ENCODE measurements around the gene SYNJ1. TPM values are rescaled to one million over a fixed set of nuclear protein-coding genes. Genes with fewer than 3 reads are reported as not detected.
"Not testable (repeated sequence)": the region's sequence is repeated elsewhere in the genome, so short reads cannot be mapped to it uniquely, and the experiment has no call there.

Gene SYNJ1
- total RNA-seq, 1 donor from 2014 or later: 22.1 TPM

- H3K27me3 ChIP-seq: no peaks in the 10 kb centered on the region
- ATAC-seq: no peak
- no peak for TF ChIP-seq CTCF (IDR thresholded peaks at IDR 0.05)
- DNase-seq: no peak
- H3K4me1 ChIP-seq: peaks cover 5% of the 10 kb centered on the region
- no peak overlapping the region for H3K4me3 ChIP-seq
- H3K36me3 ChIP-seq: peaks cover 17% of the 10 kb centered on the region
- intact Hi-C loops (cut with DNase I): no loop called here
- no peaks in the 10 kb centered on the region for H3K9me3 ChIP-seq
- H3K27ac ChIP-seq: no peak overlapping the region
These were observed 25.1 kb downstream of the SYNJ1 start for GRCh38 chr21:32702702-32703101.

- H3K4me1 ChIP-seq: peaks cover 5% of the 10 kb centered on the region
- no peak overlapping the region for H3K27ac ChIP-seq
- H3K27me3 ChIP-seq: no peaks in the 10 kb centered on the region
- DNase-seq: no peak
- peaks cover 17% of the 10 kb centered on the region for H3K36me3 ChIP-seq
- H3K4me3 ChIP-seq: no peak overlapping the region
- TF ChIP-seq CTCF (IDR thresholded peaks at IDR 0.05): no peak
- ATAC-seq: no peak
- no peaks in the 10 kb centered on the region for H3K9me3 ChIP-seq
- intact Hi-C loops (cut with DNase I): no loop called here
These were observed 28.7 kb downstream of the SYNJ1 start for GRCh38 chr21:32698971-32699693.

GRCh38 chr21:32698286-32698685 is 29.5 kb downstream of the SYNJ1 start:
- peaks cover 25% of the 10 kb centered on the region for H3K36me3 ChIP-seq
- ATAC-seq: no peak
- no peaks in the 10 kb centered on the region for H3K9me3 ChIP-seq
- DNase-seq: no peak
- no peak for TF ChIP-seq CTCF (IDR thresholded peaks at IDR 0.05)
- peaks cover 5% of the 10 kb centered on the region for H3K4me1 ChIP-seq
- no peaks in the 10 kb centered on the region for H3K27me3 ChIP-seq
- no peak overlapping the region for H3K27ac ChIP-seq
- no peak overlapping the region for H3K4me3 ChIP-seq
- intact Hi-C loops (cut with DNase I): no loop called here

GRCh38 chr21:32695482-32695881 is 32.3 kb downstream of the SYNJ1 start:
- H3K4me1 ChIP-seq; ATAC-seq; intact Hi-C loops (cut with DNase I); H3K27me3 ChIP-seq; DNase-seq; H3K4me3 ChIP-seq; H3K27ac ChIP-seq; H3K9me3 ChIP-seq: not testable (repeated sequence)
- H3K36me3 ChIP-seq: peaks cover 39% of the 10 kb centered on the region

GRCh38 chr21:32693581-32693980 is 34.2 kb downstream of the SYNJ1 start:
- H3K27ac ChIP-seq: no peak overlapping the region
- intact Hi-C loops (cut with DNase I): no loop called here
- no peaks in the 10 kb centered on the region for H3K27me3 ChIP-seq
- H3K9me3 ChIP-seq: no peaks in the 10 kb centered on the region
- DNase-seq (no peak), ATAC-seq (no peak)
- H3K36me3 ChIP-seq: peaks cover 32% of the 10 kb centered on the region
- no peak for TF ChIP-seq CTCF (IDR thresholded peaks at IDR 0.05)
- H3K4me1 ChIP-seq: no peaks in the 10 kb centered on the region
- no peak overlapping the region for H3K4me3 ChIP-seq

GRCh38 chr21:32690085-32690484 is 37.7 kb downstream of the SYNJ1 start:
- H3K27me3 ChIP-seq: no peaks in the 10 kb centered on the region
- no peak for ATAC-seq
- H3K4me1 ChIP-seq: no peaks in the 10 kb centered on the region
- H3K4me3 ChIP-seq: no peak overlapping the region
- H3K27ac ChIP-seq: no peak overlapping the region
- TF ChIP-seq CTCF (IDR thresholded peaks at IDR 0.05): no peak
- H3K9me3 ChIP-seq: no peaks in the 10 kb centered on the region
- intact Hi-C loops (cut with DNase I): no loop called here
- DNase-seq: no peak
- H3K36me3 ChIP-seq: peaks cover 59% of the 10 kb centered on the region
